A549 (cell line): ENCODE results near the gene ARFIP1. TPM values are rescaled to one million over a fixed set of nuclear protein-coding genes. Genes with fewer than 3 reads are reported as not detected.

Experiments used
- ATAC-seq, 2 experiments: fragments of 200-7000 bp in 1 of 2; fragments of >200 bp in 1 of 2; cut with Nextera tagmentation in 1 of 2; cut with Tn5 transposase in 1 of 2; 3 replicates each; pipeline versions ENCODE4 v1.8.0 to v1.9.1; 2018 to 2020; ENCODE audit warnings: mild to moderate bottlenecking in 1 of 2, moderate library complexity in 1 of 2
- CTCF ChIA-PET: fragments of 300-600 bp; sonication (Branson Sonifier 250); formaldehyde crosslinking; extraction: SDS; loops from one replicate; lab custom pipeline; 2021; ENCODE audit warnings: antibody characterized with exemption, inconsistent platforms; lab: Yijun Ruan, JAX
- POLR2A ChIA-PET: fragments of 350-600 bp; formaldehyde crosslinking; extraction: SDS; loops from one replicate; lab custom pipeline; 2021; ENCODE audit warnings: antibody characterized with exemption, inconsistent platforms; lab: Yijun Ruan, JAX
- DNase-seq, 2 experiments: peaks; one replicate each; pipeline versions ENCODE4 v3.0.0 to v3.0.0-alpha.2; 2011 to 2016; ENCODE audit warnings: low read depth in 1 of 2, low spot score in 1 of 2
- FAIRE-seq: peaks from 2 replicates; lab custom pipeline; 2011; peaks lifted over from hg19 to GRCh38; lab: Jason Lieb, UNC
- H3K27ac ChIP-seq, 2 experiments: fragments of >200 bp; sonication (Bioruptor Twin); formaldehyde crosslinking; 3 replicates each; pipeline ENCODE4 v1.5.1; 2016 to 2017
- H3K4me1 ChIP-seq: fragments of >200 bp; sonication (Bioruptor Twin); formaldehyde crosslinking; 3 replicates; pipeline ENCODE4 v1.6.1; 2016
- H3K4me2 ChIP-seq: fragments of >200 bp; sonication (Bioruptor Twin); formaldehyde crosslinking; 3 replicates; pipeline ENCODE4 v1.6.1; 2016
- H3K4me3 ChIP-seq: fragments of >200 bp; sonication (Bioruptor Twin); formaldehyde crosslinking; 3 replicates; pipeline ENCODE4 v1.5.1; 2016
- H3K9me3 ChIP-seq: fragments of >200 bp; sonication (Bioruptor Twin); formaldehyde crosslinking; 3 replicates; pipeline ENCODE4 v1.6.1; 2016
- FOSL2 ChIP-seq, 2 experiments: fragments of 450-650 bp in 1 of 2; fragments of >200 bp in 1 of 2; sonication (Bioruptor Twin) in 1 of 2; formaldehyde crosslinking; IDR thresholded peaks; 2 replicates each; pipeline versions ENCODE4 v1.5.0 to v1.6.1; 2016 to 2020; ENCODE audit warnings: mild to moderate bottlenecking in 1 of 2, moderate library complexity in 1 of 2
- WGBS: methylation state at CpG from one replicate; pipeline ENCODE4 v1.1.6; 2017; ENCODE audit errors: missing lambda C conversion rate; 5-methylcytosine and 5-hydroxymethylcytosine counted together
- polyA plus RNA-seq, 4 experiments: library from polyadenylated mRNA; depleted of rRNA in 3 of 4; stranded (reverse); fragments of >200 nt; fragmentation: RNase III in 1 of 4; extraction: RNeasy Plus Mini Kit Qiagen cat#74134 plus additional on column Dnase treatment in 1 of 4; gene quantifications; 2 replicates in 3 of 4; 3 replicates in 1 of 4; pipeline ENCODE4 v1.2.3, GENCODE V29; 2011 to 2017

ARFIP1 gene
- polyA plus RNA-seq, 2 of the 4 experiments (the other 2 are of a cell fraction) = 17.1 to 39.2 TPM

DNA sequence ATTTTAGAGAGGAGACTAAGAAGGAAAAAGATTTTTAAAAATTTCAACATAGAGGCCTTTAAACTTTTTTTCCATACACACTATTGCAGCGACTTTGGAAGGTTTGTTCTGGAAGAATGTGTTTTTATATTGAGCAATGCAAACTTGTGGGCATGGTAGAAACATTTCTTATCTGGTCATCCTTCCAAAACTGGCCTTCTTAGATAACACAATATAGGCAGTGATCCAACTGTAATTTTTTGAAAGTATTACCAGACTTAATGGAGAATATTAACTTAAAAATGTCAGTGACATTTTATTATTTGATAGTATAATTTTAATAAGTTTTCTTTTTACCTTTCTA lies 182.0 kb downstream of the ARFIP1 start:
- WGBS = 56% methylated on average over 1 of the region's 1 CpG
- CTCF ChIA-PET = interaction anchor here (0.8 kb wide), 1 partner anchor 122 kb away, joined by 3 read pairs; no protein-coding TSS in a partner anchor
- ATAC-seq = no peak
- TF ChIP-seq FOSL2 (IDR thresholded peaks at IDR 0.05) (no peak), FOSL2 (CRISPR knock-in tag; IDR thresholded peaks at IDR 0.05) (no peak)
- TF ChIP-seq, all 56 proteins: peak for 0
- peaks cover 11% of the 10 kb centered on the region for H3K4me1 ChIP-seq
- POLR2A ChIA-PET = no interaction called here
- H3K9me3 ChIP-seq = no peaks in the 10 kb centered on the region
- DNase-seq (no peak), FAIRE-seq (no peak)
- no peak overlapping the region for H3K4me3 ChIP-seq
- no peak overlapping the region for H3K27ac ChIP-seq
- H3K4me2 ChIP-seq = no peak overlapping the region

Other genes with a start within 250 kb of the ARFIP1 start
- 9.2 and 12.5 TPM in 2 replicates for gene FBXW7, start 243.9 kb upstream of the ARFIP1 start, polyA plus RNA-seq (2011; rRNA removed)
- gene FBXW7, start 243.9 kb upstream of the ARFIP1 start, polyA plus RNA-seq (2017; fragmentation: RNase III; extraction: RNeasy Plus Mini Kit Qiagen cat#74134 plus additional on column Dnase treatment) = 7.2 to 10.2 TPM (median 7.3 TPM) in 3 replicates
- 0.09 and 0.31 TPM in 2 replicates for gene TMEM154, start 100.0 kb upstream of the ARFIP1 start, polyA plus RNA-seq (2011; rRNA removed)
- 0.05 to 0.42 TPM (median 0.05 TPM) in 3 replicates for gene TMEM154, start 100.0 kb upstream of the ARFIP1 start, polyA plus RNA-seq (2017; fragmentation: RNase III; extraction: RNeasy Plus Mini Kit Qiagen cat#74134 plus additional on column Dnase treatment)
- gene TIGD4, start 224 bp upstream of the ARFIP1 start, polyA plus RNA-seq (2011; rRNA removed) = 0.44 and 0.45 TPM in 2 replicates
- 0.30 to 0.38 TPM (median 0.33 TPM) in 3 replicates for gene TIGD4, start 224 bp upstream of the ARFIP1 start, polyA plus RNA-seq (2017; fragmentation: RNase III; extraction: RNeasy Plus Mini Kit Qiagen cat#74134 plus additional on column Dnase treatment)
- gene FHDC1, start 156.4 kb downstream of the ARFIP1 start, polyA plus RNA-seq (2011; rRNA removed) = 0.08 and 0.13 TPM in 2 replicates
- 0.31 to 0.32 TPM (median 0.31 TPM) in 3 replicates for gene FHDC1, start 156.4 kb downstream of the ARFIP1 start, polyA plus RNA-seq (2017; fragmentation: RNase III; extraction: RNeasy Plus Mini Kit Qiagen cat#74134 plus additional on column Dnase treatment)